Activated CD8-positive, alpha-beta T cell treated with anti-CD3 and anti-CD28 coated beads for 36 hours (primary cell): ENCODE data around the gene CABLES2. TPM values are rescaled to one million over a fixed set of nuclear protein-coding genes. Genes with fewer than 3 reads are reported as not detected.

ENCODE experiments used
- ATAC-seq: fragments of 200-7000 bp; cut with Tn5 transposase; one replicate; pipeline ENCODE4 v1.10.0; 2021; ENCODE audit warnings: mild to moderate bottlenecking, moderate library complexity
- CTCF ChIA-PET: fragments of 350-600 bp; sonication (Branson Sonifier 250); formaldehyde crosslinking; loops from one replicate; lab custom pipeline; 2021; ENCODE audit warnings: antibody characterized with exemption; lab: Charles Lee
- POLR2A ChIA-PET: fragments of 350-600 bp; sonication (Branson Sonifier 250); formaldehyde crosslinking; loops from one replicate; lab custom pipeline; 2021; ENCODE audit warnings: antibody characterized with exemption; lab: Charles Lee
- DNase-seq: peaks from one replicate; pipeline ENCODE4 v3.0.0-alpha.2; 2020
- H3K27ac Mint-ChIP-seq: one replicate; pipeline ENCODE4 v1.8.0; 2021; ENCODE audit warnings: mild to moderate bottlenecking, mixed read lengths
- H3K27me3 Mint-ChIP-seq: one replicate; pipeline ENCODE4 v1.8.0; 2021; ENCODE audit warnings: mixed read lengths
- H3K36me3 Mint-ChIP-seq: one replicate; pipeline ENCODE4 v1.8.0; 2021; ENCODE audit warnings: low read depth, mixed read lengths
- H3K4me1 Mint-ChIP-seq: one replicate; pipeline ENCODE4 v1.8.0; 2021; ENCODE audit warnings: low read depth, mixed read lengths
- H3K4me3 Mint-ChIP-seq: one replicate; pipeline ENCODE4 v1.8.0; 2021; ENCODE audit warnings: mild to moderate bottlenecking, moderate library complexity, mixed read lengths
- H3K9me3 Mint-ChIP-seq: one replicate; pipeline ENCODE4 v1.8.0; 2021; ENCODE audit warnings: mixed read lengths
- intact Hi-C: fragments of 100-400 bp; cut with micrococcal nuclease; formaldehyde crosslinking; loops from one replicate; pipeline ENCODE4 v1.10.0; 2022
- total RNA-seq, 2 experiments: library from RNA; stranded (reverse); gene quantifications; one replicate each; pipeline ENCODE4 v1.2.3, GENCODE V29; 2021
- TF ChIP-seq, protein P1 (sequence below): fragments of 200-600 bp; IDR thresholded peaks from one replicate; pipeline ENCODE4 v1.8.0; 2022; ENCODE audit warnings: antibody characterized with exemption, mild to moderate bottlenecking

CABLES2 gene
- total RNA-seq, 2 experiments from 2014 or later = 3.2 to 4.5 TPM

DNA sequence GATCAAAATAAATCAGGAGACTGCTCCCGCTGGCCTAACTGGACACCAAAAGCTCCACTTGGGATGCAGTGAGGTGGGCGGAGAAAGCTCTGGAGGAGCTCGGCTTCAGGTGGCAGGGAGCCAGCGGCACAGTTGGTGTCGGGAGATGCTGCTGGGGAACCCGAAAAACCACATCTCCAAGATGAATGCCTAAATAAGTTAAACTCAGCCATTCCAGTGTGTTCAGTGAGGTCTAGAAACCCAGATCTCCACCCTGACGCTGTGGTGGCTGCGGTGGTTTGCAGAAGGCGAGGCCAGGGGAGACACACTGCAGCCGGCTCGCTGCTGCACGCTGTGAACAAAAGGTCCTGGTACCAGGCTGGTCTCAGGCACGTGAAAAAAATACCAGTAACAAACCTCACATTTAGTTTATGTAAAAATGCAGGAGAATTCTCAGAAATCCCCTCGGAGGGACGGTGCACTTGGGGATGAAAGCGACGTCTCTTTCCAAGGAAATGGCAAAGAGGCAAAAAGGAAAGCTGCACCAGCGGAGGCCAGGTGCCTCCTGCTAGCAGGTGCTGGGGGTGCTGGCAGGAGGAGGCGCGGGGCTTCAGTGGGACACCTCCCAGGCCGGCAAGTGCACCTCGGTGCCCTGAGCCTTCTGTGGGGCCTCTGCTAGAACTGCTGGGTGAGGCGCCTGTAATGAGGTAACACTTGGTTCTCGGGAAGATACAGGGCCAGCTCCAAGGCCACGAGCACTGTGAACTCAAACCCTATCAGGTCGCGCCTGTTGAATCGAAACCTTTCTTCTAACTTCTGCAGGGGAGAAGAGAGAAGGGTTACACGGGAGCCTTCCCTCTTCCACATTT, 16.5 kb downstream of the CABLES2 start:
- TF ChIP-seq, protein P1, sequence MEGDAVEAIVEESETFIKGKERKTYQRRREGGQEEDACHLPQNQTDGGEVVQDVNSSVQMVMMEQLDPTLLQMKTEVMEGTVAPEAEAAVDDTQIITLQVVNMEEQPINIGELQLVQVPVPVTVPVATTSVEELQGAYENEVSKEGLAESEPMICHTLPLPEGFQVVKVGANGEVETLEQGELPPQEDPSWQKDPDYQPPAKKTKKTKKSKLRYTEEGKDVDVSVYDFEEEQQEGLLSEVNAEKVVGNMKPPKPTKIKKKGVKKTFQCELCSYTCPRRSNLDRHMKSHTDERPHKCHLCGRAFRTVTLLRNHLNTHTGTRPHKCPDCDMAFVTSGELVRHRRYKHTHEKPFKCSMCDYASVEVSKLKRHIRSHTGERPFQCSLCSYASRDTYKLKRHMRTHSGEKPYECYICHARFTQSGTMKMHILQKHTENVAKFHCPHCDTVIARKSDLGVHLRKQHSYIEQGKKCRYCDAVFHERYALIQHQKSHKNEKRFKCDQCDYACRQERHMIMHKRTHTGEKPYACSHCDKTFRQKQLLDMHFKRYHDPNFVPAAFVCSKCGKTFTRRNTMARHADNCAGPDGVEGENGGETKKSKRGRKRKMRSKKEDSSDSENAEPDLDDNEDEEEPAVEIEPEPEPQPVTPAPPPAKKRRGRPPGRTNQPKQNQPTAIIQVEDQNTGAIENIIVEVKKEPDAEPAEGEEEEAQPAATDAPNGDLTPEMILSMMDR = no peak
- intact Hi-C loops = no loop called here
- Mint-ChIP-seq H3K36me3 (peaks cover 35% of the 10 kb centered on the region), H3K27ac (peak overlapping the region; percentile 72), H3K9me3 (no peaks in the 10 kb centered on the region), H3K27me3 (no peaks in the 10 kb centered on the region), H3K4me3 (no peak overlapping the region), H3K4me1 (peaks cover 24% of the 10 kb centered on the region)
- ChIA-PET CTCF (no interaction called here), POLR2A (interaction anchor here (0.6 to 6.0 kb wide), 6 partner anchors 10 to 221 kb away, joined by 3 to 53 read pairs (median 4); no protein-coding TSS in a partner anchor)
- ATAC-seq (no peak), DNase-seq (no peak)

DNA sequence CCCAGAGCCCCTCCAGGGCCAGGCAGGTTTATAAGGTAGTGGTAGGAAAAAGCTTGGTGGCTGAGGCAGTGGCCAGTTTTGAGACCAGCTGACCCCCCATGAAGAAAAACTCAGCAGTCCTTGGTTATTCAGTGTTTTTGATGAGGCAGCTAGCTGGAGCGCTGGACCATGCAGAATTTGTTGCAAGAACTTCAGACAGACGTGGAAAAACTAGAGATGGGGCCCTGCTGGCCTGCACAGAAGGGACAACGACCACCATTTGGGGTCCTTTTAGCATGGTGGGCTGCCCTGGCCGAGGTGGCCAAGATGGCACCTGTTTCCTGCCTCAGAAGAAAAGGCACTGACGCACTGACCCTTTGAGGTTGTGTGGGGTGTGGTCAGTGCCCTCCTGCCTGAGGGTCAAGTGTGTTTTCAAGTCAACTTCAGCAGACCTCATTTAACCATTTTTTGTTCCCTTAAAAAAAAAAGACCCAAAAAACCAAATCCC, 17.4 kb downstream of the CABLES2 start:
- Mint-ChIP-seq H3K4me3 (peak overlapping the region; percentile 95), H3K9me3 (no peaks in the 10 kb centered on the region), H3K4me1 (peaks cover 29% of the 10 kb centered on the region), H3K36me3 (peaks cover 40% of the 10 kb centered on the region), H3K27ac (peak overlapping the region; percentile 91), H3K27me3 (no peaks in the 10 kb centered on the region)
- TF ChIP-seq, protein P1 = no peak
- CTCF ChIA-PET = interaction anchor here (2.0 kb wide), 1 partner anchor 20 kb away, joined by 5 read pairs; no protein-coding TSS in a partner anchor
- POLR2A ChIA-PET = interaction anchor here (0.6 to 6.0 kb wide), 8 partner anchors 11 to 222 kb away, joined by 3 to 53 read pairs (median 4); partner anchors contain the start of gene CABLES2
- DNase-seq = no peak
- intact Hi-C loops = no loop called here
- no peak for ATAC-seq

DNA sequence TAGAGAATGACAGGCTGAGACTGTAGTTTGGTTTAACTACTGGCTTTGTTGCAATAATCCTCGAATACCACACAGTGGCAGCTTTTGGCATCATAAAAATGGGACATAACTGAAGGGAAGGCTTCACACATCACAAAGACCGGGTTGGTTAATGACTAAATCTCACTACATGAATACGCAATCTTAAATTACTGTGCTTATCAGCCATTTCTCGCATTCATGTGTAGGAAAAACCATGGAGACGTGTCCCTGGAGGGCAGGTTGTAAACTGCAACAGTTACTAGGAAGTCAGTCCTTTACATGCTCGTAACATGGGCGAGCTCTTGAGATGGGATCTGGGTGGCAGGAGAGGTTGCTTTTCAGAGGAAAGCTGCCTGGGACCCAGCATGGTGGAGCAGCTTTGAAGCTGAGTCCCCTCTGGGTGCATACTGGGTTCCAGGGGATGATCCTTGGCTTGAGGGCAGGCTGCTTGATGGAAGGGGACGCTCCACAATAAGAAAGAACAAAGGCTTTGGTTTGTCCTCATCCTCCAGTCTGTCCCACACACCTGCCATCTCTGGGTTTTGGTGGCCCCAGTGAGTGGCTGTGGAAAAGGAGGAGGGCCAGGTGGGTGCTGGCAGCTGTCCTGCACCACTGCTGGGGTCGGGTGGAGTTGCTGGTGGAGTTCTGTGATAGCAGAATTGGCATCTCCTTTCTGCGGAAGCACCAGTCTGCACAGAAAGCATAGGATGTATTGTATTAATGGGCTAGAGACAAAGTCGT, 18.1 kb downstream of the CABLES2 start:
- Mint-ChIP-seq H3K27ac (peak overlapping the region; percentile 91), H3K27me3 (no peaks in the 10 kb centered on the region), H3K4me1 (peaks cover 31% of the 10 kb centered on the region), H3K9me3 (no peaks in the 10 kb centered on the region), H3K4me3 (peak overlapping the region; percentile 95), H3K36me3 (peaks cover 42% of the 10 kb centered on the region)
- TF ChIP-seq, protein P1 = no peak
- ChIA-PET POLR2A (interaction anchor here (0.6 to 6.0 kb wide), 8 partner anchors 12 to 211 kb away, joined by 3 to 53 read pairs (median 4); partner anchors contain the start of gene CABLES2), CTCF (interaction anchor here (2.0 kb wide), 1 partner anchor 20 kb away, joined by 5 read pairs; no protein-coding TSS in a partner anchor)
- intact Hi-C loops = no loop called here
- ATAC-seq (no peak), DNase-seq (no peak)

DNA sequence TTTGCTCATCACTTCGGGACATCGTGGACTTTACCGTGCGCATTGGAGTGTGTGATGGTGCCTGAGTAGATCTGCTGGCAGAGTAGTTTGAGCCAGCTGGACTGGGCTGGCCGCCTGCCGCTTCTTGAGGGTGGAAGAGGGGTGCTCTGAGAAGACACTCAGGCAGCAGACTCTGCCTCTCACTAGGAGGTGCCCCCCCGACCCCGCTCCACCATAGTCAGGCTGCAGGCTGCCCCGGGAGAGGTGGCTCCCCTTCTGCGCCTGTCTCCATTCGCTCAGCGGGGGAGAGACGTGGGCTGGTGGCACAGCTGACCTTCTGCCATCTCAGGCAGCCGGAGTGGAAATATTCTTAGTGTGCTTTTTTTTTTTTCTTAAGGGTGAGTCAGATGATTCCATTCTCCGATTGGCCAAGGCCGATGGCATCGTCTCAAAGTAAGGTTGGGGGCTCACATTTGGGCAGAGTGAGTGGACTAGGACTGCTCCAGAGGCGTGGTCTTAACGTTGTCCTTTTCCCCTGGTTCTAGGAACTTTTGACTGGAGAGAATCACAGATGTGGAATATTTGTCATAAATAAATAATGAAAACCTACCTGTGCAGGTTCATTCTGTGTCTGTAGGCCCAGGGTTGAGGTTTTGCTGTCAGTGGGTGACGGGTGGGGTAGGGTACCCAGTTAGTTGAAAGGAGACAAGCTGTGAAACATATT, 19.0 kb downstream of the CABLES2 start:
- POLR2A ChIA-PET = interaction anchor here (1.2 to 6.0 kb wide), 9 partner anchors 13 to 152 kb away, joined by 3 to 53 read pairs (median 4); partner anchors contain the start of genes CABLES2 and LAMA5
- DNase-seq (peak; percentile 44), ATAC-seq (no peak)
- Mint-ChIP-seq H3K36me3 (peaks cover 42% of the 10 kb centered on the region), H3K9me3 (no peaks in the 10 kb centered on the region), H3K4me3 (peak overlapping the region; percentile 95), H3K4me1 (peaks cover 34% of the 10 kb centered on the region), H3K27me3 (no peaks in the 10 kb centered on the region), H3K27ac (peak overlapping the region; percentile 91)
- TF ChIP-seq, protein P1 = no peak
- intact Hi-C loops = no loop called here
- CTCF ChIA-PET = interaction anchor here (2.0 kb wide), 1 partner anchor 21 kb away, joined by 5 read pairs; no protein-coding TSS in a partner anchor
